B cell (primary cell): Measurements from ENCODE around the gene OST4. TPM values are rescaled to one million over a fixed set of nuclear protein-coding genes. Genes with fewer than 3 reads are reported as not detected.

ENCODE experiments used
- ATAC-seq: fragments of 200-7000 bp; cut with Tn5 transposase; one replicate; pipeline ENCODE4 v1.10.0; 2021; ENCODE audit warnings: low read depth, mild to moderate bottlenecking, moderate number of reproducible peaks, moderate library complexity
- CTCF ChIA-PET: fragments of 350-600 bp; sonication (Branson Sonifier 250); formaldehyde crosslinking; loops from one replicate; lab custom pipeline; 2021; ENCODE audit warnings: antibody characterized with exemption, inconsistent platforms; lab: Charles Lee
- POLR2A ChIA-PET: fragments of 350-600 bp; sonication (Branson Sonifier 250); formaldehyde crosslinking; loops from one replicate; lab custom pipeline; 2021; ENCODE audit warnings: antibody characterized with exemption; lab: Charles Lee
- DNase-seq: peaks from one replicate; pipeline ENCODE4 v3.0.0; 2013
- H2AFZ ChIP-seq: 2 replicates; pipeline ENCODE4 v1.6.1; 2012; ENCODE audit warnings: mild to moderate bottlenecking, low read depth, low read length; ENCODE audit not compliant: insufficient read depth, poor library complexity, severe bottlenecking
- H3K27ac ChIP-seq, 2 donors: 1 replicate in 1 of 2; 2 replicates in 1 of 2; pipeline ENCODE4 v1.5.1; 2012 to 2013; ENCODE audit warnings: low read length in 2 of 2, mild to moderate bottlenecking in 2 of 2, moderate library complexity in 1 of 2
- H3K27me3 ChIP-seq, 4 experiments: fragments of 200-600 bp in 1 of 4; sonication (generic) in 1 of 4; replicated peaks in 1 of 4; 1 replicate in 2 of 4; 2 replicates in 2 of 4; pipeline versions ENCODE4 v1.6.1 to v1.7.0; 2013 to 2016; ENCODE audit warnings: low read length in 3 of 4, mild to moderate bottlenecking in 2 of 4, mixed read lengths in 1 of 4, moderate library complexity in 1 of 4; ENCODE audit not compliant: insufficient read depth in 4 of 4, control insufficient read depth in 3 of 4; ENCODE audit errors: control extremely low read depth in 1 of 4
- H3K36me3 ChIP-seq, 2 experiments: replicated peaks in 1 of 2; 1 replicate in 1 of 2; 2 replicates in 1 of 2; pipeline versions ENCODE4 v1.6.1 to v1.7.1; 2013; ENCODE audit warnings: low read length in 1 of 2; ENCODE audit not compliant: insufficient read depth in 2 of 2, control insufficient read depth in 1 of 2; ENCODE audit errors: control extremely low read depth in 1 of 2, extremely low read depth in 1 of 2
- H3K4me1 ChIP-seq, 2 donors: fragments of 200-600 bp in 1 of 2; sonication (generic) in 1 of 2; 1 replicate in 1 of 2; 2 replicates in 1 of 2; pipeline versions ENCODE4 v1.5.1 to v1.6.1; 2013 to 2017; ENCODE audit warnings: low read length in 2 of 2; ENCODE audit not compliant: control insufficient read depth in 2 of 2, insufficient read depth in 2 of 2
- H3K4me2 ChIP-seq: replicated peaks from 2 replicates; pipeline ENCODE3; 2012; ENCODE audit warnings: mild to moderate bottlenecking, low read depth, low read length; ENCODE audit not compliant: poor library complexity, severe bottlenecking
- H3K4me3 ChIP-seq, 5 experiments: fragments of 200-600 bp in 1 of 5; sonication (generic) in 1 of 5; 1 replicate in 3 of 5; 2 replicates in 2 of 5; pipeline versions ENCODE4 v1.5.1 to v1.7.0; 2011 to 2016; ENCODE audit warnings: low read length in 4 of 5, mild to moderate bottlenecking in 4 of 5, low read depth in 2 of 5, control low read depth in 1 of 5, moderate library complexity in 1 of 5; ENCODE audit not compliant: insufficient read depth in 1 of 5; ENCODE audit errors: control extremely low read depth in 1 of 5, extremely low read depth in 1 of 5
- H3K79me2 ChIP-seq: fragments of 200-600 bp; sonication (generic); one replicate; pipeline ENCODE4 v1.6.0; 2016; ENCODE audit warnings: low read length; ENCODE audit not compliant: control insufficient read depth, insufficient read depth
- H3K9ac ChIP-seq: fragments of 200-600 bp; sonication (generic); 2 replicates; pipeline ENCODE4 v1.6.1; 2017; ENCODE audit warnings: mild to moderate bottlenecking, low read length, moderate library complexity
- H3K9me3 ChIP-seq, 3 donors: one replicate each; pipeline versions ENCODE4 v1.6.1 to v1.7.1; 2013; ENCODE audit warnings: low read length in 2 of 3; ENCODE audit not compliant: control insufficient read depth in 2 of 3, insufficient read depth in 1 of 3; ENCODE audit errors: control extremely low read depth in 1 of 3
- H4K20me1 ChIP-seq: 2 replicates; pipeline ENCODE4 v1.6.0; 2012; ENCODE audit warnings: mild to moderate bottlenecking, low read length; ENCODE audit not compliant: insufficient read depth, control insufficient read depth, poor library complexity, severe bottlenecking
- H3K27ac Mint-ChIP-seq: one replicate; pipeline ENCODE4 v1.8.0; 2021; ENCODE audit warnings: mixed read lengths
- H3K27me3 Mint-ChIP-seq: one replicate; pipeline ENCODE4 v1.8.0; 2021; ENCODE audit warnings: mixed read lengths
- H3K4me1 Mint-ChIP-seq: one replicate; pipeline ENCODE4 v1.8.0; 2021; ENCODE audit warnings: mixed read lengths
- H3K4me3 Mint-ChIP-seq: one replicate; pipeline ENCODE4 v1.8.0; 2021; ENCODE audit warnings: mixed read lengths
- H3K9me3 Mint-ChIP-seq: one replicate; pipeline ENCODE4 v1.8.0; 2022; ENCODE audit warnings: mixed read lengths; ENCODE audit not compliant: insufficient read depth
- CTCF ChIP-seq: fragments of 200-600 bp; IDR thresholded peaks from one replicate; pipeline ENCODE4 v1.8.0; 2022; ENCODE audit warnings: antibody characterized with exemption, mild to moderate bottlenecking
- EZH2 ChIP-seq: IDR thresholded peaks from 2 replicates; pipeline ENCODE4 v1.6.1; 2012; ENCODE audit warnings: borderline replicate concordance, low read depth, mild to moderate bottlenecking, moderate library complexity, low read length; ENCODE audit not compliant: insufficient read depth, poor library complexity, severe bottlenecking
- WGBS: methylation state at CpG from one replicate; pipeline ENCODE4 v1.1.5; 2013; ENCODE audit warnings: missing lambda C conversion rate; ENCODE audit not compliant: insufficient coverage; 5-methylcytosine and 5-hydroxymethylcytosine counted together
- intact Hi-C: fragments of 100-400 bp; cut with micrococcal nuclease; formaldehyde crosslinking; loops from one replicate; pipeline ENCODE4 v1.10.0; 2022
- polyA plus RNA-seq: library from polyadenylated mRNA; depleted of rRNA; stranded (reverse); fragments of >200 nt; gene quantifications from 2 replicates; pipeline ENCODE4 v1.2.3, GENCODE V29; 2012
- total RNA-seq, 2 donors: library from RNA; stranded (reverse); fragments of 120-200 nt in 1 of 2; gene quantifications; 1 replicate in 1 of 2; 2 replicates in 1 of 2; pipeline versions ENCODE4 v1.2.3 to v1.2.4, GENCODE V29; 2013 to 2022

Gene OST4
- total and polyA plus RNA-seq, 2 donors (not counting 1 experiment from before 2014, with no cell fraction given) = 195 to 257 TPM

- no peak overlapping the region for H3K27ac ChIP-seq
- ChIA-PET POLR2A (interaction anchor here (0.7 to 1.3 kb wide), 3 partner anchors 56 to 124 kb away, joined by 5 read pairs; partner anchors contain the start of genes ATRAID and SLC5A6), CTCF (interaction anchor here (0.6 to 3.4 kb wide), 8 partner anchors 9 to 243 kb away, joined by 3 to 14 read pairs (median 6); partner anchors contain the start of gene OST4)
- no peak overlapping the region for H3K9ac ChIP-seq
- no peaks in the 10 kb centered on the region for H3K36me3 ChIP-seq
- peak overlapping the region; percentile 91 for H3K4me3 Mint-ChIP-seq
- H3K79me2 ChIP-seq = peaks cover 4% of the 10 kb centered on the region
- TF ChIP-seq EZH2 (no peak), CTCF (no peak)
- H3K27ac Mint-ChIP-seq = no peak overlapping the region
- no peak overlapping the region for H2AFZ ChIP-seq
- H3K9me3 ChIP-seq = no peaks in the 10 kb centered on the region
- no peak for ATAC-seq
- DNase-seq = no peak
- 97% methylated on average over 3 of the region's 5 CpGs for WGBS
- H3K9me3 Mint-ChIP-seq = no peaks in the 10 kb centered on the region
- no peaks in the 10 kb centered on the region for H3K27me3 ChIP-seq
- no peak overlapping the region for H3K4me2 ChIP-seq
- intact Hi-C loops = loop anchor here (5.0 to 10.0 kb wide), 4 partner anchors 126 to 1787 kb away; partner anchors contain the start of genes ASXL2, CENPA and TRMT61B
- H3K4me3 ChIP-seq = no peak overlapping the region
- H3K4me1 ChIP-seq = peaks cover 13 to 20% of the 10 kb centered on the region in 2 donors
- H3K27me3 Mint-ChIP-seq = no peaks in the 10 kb centered on the region
- H3K4me1 Mint-ChIP-seq = peaks cover 18% of the 10 kb centered on the region
- H4K20me1 ChIP-seq = no peaks in the 10 kb centered on the region
These were observed 16.5 kb upstream of the OST4 start for GRCh38 chr2:27087823-27088410.
